Measurements from ENCODE around the gene SYNJ2. TPM values are rescaled to one million over a fixed set of nuclear protein-coding genes. Genes with fewer than 3 reads are reported as not detected.
A peak's percentile ranks its signal among the peaks of the same experiment; 100 is the strongest.

The SYNJ2 gene
- total and polyA plus RNA-seq, 2 experiments from 2014 or later: 20.5 to 28.6 TPM

GRCh38 chr6:157959451-157960227 lies 22.0 kb upstream of the SYNJ2 start:
- Histone ChIP-seq H2AFZ (no peak overlapping the region), H3K4me1 (ENCODE audit: insufficient read depth) (no peaks in the 10 kb centered on the region), H3K79me2 (ENCODE audit: insufficient read depth) (no peaks in the 10 kb centered on the region), H3K9me3 (ENCODE audit: low read depth) (no peaks in the 10 kb centered on the region), H3K4me2 (ENCODE audit: unreplicated experiment) (no peak overlapping the region), H3K4me3 (no peak overlapping the region), H3F3A (ENCODE audit: insufficient read depth) (0 out of 2 replicates have a peak, but pooled peaks cover 5% of the 10 kb centered on the region), H4K20me1 (ENCODE audit: insufficient read depth) (no peaks in the 10 kb centered on the region), H3K9me2 (ENCODE audit: insufficient read depth) (no peaks in the 10 kb centered on the region), H3K27me3 (replicated peaks; ENCODE audit: insufficient read depth) (no peaks in the 10 kb centered on the region), H3K36me3 (ENCODE audit: low read depth) (no peaks in the 10 kb centered on the region), H3K9ac (no peak overlapping the region), H3K27ac (no peak overlapping the region)
- DNase-seq: no peak
- no peak for TF ChIP-seq EZH2phosphoT487 (IDR thresholded peaks at IDR 0.05; ENCODE audit: insufficient read depth, low read depth)
- no peak for TF ChIP-seq EZH2 (IDR thresholded peaks at IDR 0.05; ENCODE audit: insufficient read depth, poor library complexity, severe bottlenecking)
- in situ Hi-C loops (cut with MboI): no loop called here
- 89 to 100% methylated on average over 1 of the region's 1 CpG for WGBS, 2 experiments (ENCODE audit: low coverage in 1 of 2, low lambda C conversion rate in 2 of 2, missing lambda C conversion rate in 2 of 2)

GRCh38 chr6:157961153-157961831 lies 20.4 kb upstream of the SYNJ2 start:
- Histone ChIP-seq H3K27ac (no peak overlapping the region), H3K9me3 (ENCODE audit: low read depth) (no peaks in the 10 kb centered on the region), H3K4me3 (no peak overlapping the region), H3K27me3 (replicated peaks; ENCODE audit: insufficient read depth) (no peaks in the 10 kb centered on the region), H3K9ac (no peak overlapping the region), H3F3A (ENCODE audit: insufficient read depth) (0 out of 2 replicates have a peak, but pooled peaks cover 5% of the 10 kb centered on the region), H3K4me1 (ENCODE audit: insufficient read depth) (no peaks in the 10 kb centered on the region), H3K36me3 (ENCODE audit: low read depth) (no peaks in the 10 kb centered on the region), H3K79me2 (ENCODE audit: insufficient read depth) (no peaks in the 10 kb centered on the region), H3K9me2 (ENCODE audit: insufficient read depth) (no peaks in the 10 kb centered on the region), H4K20me1 (ENCODE audit: insufficient read depth) (no peaks in the 10 kb centered on the region), H3K4me2 (ENCODE audit: unreplicated experiment) (no peak overlapping the region), H2AFZ (no peak overlapping the region)
- 41 to 43% methylated on average over 5 of the region's 5 CpGs for WGBS, 2 experiments (ENCODE audit: low coverage in 1 of 2, low lambda C conversion rate in 2 of 2, missing lambda C conversion rate in 2 of 2)
- no peak for DNase-seq
- in situ Hi-C loops (cut with MboI): no loop called here
- TF ChIP-seq EZH2phosphoT487 (IDR thresholded peaks at IDR 0.05; ENCODE audit: insufficient read depth, low read depth) (no peak), EZH2 (IDR thresholded peaks at IDR 0.05; ENCODE audit: insufficient read depth, poor library complexity, severe bottlenecking) (no peak)

- H4K20me1 ChIP-seq (ENCODE audit: insufficient read depth): no peaks in the 10 kb centered on the region
- no peak overlapping the region for H3K9ac ChIP-seq
- H2AFZ ChIP-seq: no peak overlapping the region
- H3K9me3 ChIP-seq (ENCODE audit: low read depth): no peaks in the 10 kb centered on the region
- no peaks in the 10 kb centered on the region for H3K27me3 ChIP-seq (replicated peaks; ENCODE audit: insufficient read depth)
- H3K79me2 ChIP-seq (ENCODE audit: insufficient read depth): no peaks in the 10 kb centered on the region
- no peak for TF ChIP-seq EZH2 (IDR thresholded peaks at IDR 0.05; ENCODE audit: insufficient read depth, poor library complexity, severe bottlenecking)
- TF ChIP-seq EZH2phosphoT487 (IDR thresholded peaks at IDR 0.05; ENCODE audit: insufficient read depth, low read depth): no peak
- in situ Hi-C loops (cut with MboI): no loop called here
- H3F3A ChIP-seq (ENCODE audit: insufficient read depth): 0 out of 2 replicates have a peak, but pooled peaks cover 5% of the 10 kb centered on the region
- no peak overlapping the region for H3K4me2 ChIP-seq (ENCODE audit: unreplicated experiment)
- H3K4me1 ChIP-seq (ENCODE audit: insufficient read depth): no peaks in the 10 kb centered on the region
- no peaks in the 10 kb centered on the region for H3K9me2 ChIP-seq (ENCODE audit: insufficient read depth)
- WGBS, 2 experiments (ENCODE audit: low coverage in 1 of 2, low lambda C conversion rate in 2 of 2, missing lambda C conversion rate in 2 of 2): 84 to 90% methylated on average over 13 of the region's 13 CpGs
- H3K36me3 ChIP-seq (ENCODE audit: low read depth): no peaks in the 10 kb centered on the region
- DNase-seq: no peak
- H3K4me3 ChIP-seq: no peak overlapping the region
- H3K27ac ChIP-seq: no peak overlapping the region
These were observed 19.7 kb upstream of the SYNJ2 start for GRCh38 chr6:157961832-157962575.

GRCh38 chr6:157962601-157963302 lies 18.9 kb upstream of the SYNJ2 start:
- H3K9ac ChIP-seq: no peak overlapping the region
- H3F3A ChIP-seq (ENCODE audit: insufficient read depth): 0 out of 2 replicates have a peak, but pooled peaks cover 5% of the 10 kb centered on the region
- no peak overlapping the region for H3K27ac ChIP-seq

More at GRCh38 chr6:157962601-157963302, 18.9 kb upstream of the SYNJ2 start:
- Histone ChIP-seq H3K9me3 (ENCODE audit: low read depth) (no peaks in the 10 kb centered on the region), H4K20me1 (ENCODE audit: insufficient read depth) (no peaks in the 10 kb centered on the region), H3K36me3 (ENCODE audit: low read depth) (no peaks in the 10 kb centered on the region), H2AFZ (peak overlapping the region; percentile 29; the same call in 1 of the 2 replicates), H3K79me2 (ENCODE audit: insufficient read depth) (no peaks in the 10 kb centered on the region), H3K9me2 (ENCODE audit: insufficient read depth) (no peaks in the 10 kb centered on the region), H3K4me1 (ENCODE audit: insufficient read depth) (no peaks in the 10 kb centered on the region), H3K27me3 (replicated peaks; ENCODE audit: insufficient read depth) (no peaks in the 10 kb centered on the region), H3K4me2 (ENCODE audit: unreplicated experiment) (no peak overlapping the region), H3K4me3 (no peak overlapping the region)
- in situ Hi-C loops (cut with MboI): no loop called here
- DNase-seq: no peak
- 82 to 86% methylated on average over 12 of the region's 12 CpGs for WGBS, 2 experiments (ENCODE audit: low coverage in 1 of 2, low lambda C conversion rate in 2 of 2, missing lambda C conversion rate in 2 of 2)
- TF ChIP-seq EZH2 (IDR thresholded peaks at IDR 0.05; ENCODE audit: insufficient read depth, poor library complexity, severe bottlenecking) (no peak), EZH2phosphoT487 (IDR thresholded peaks at IDR 0.05; ENCODE audit: insufficient read depth, low read depth) (no peak)
